Loucy (cell line): Measurements from ENCODE around the gene BCLAF3.

Experiments
- H2AFZ ChIP-seq: fragments of 200-600 bp; sonication (generic); 2 replicates; pipeline ENCODE4 v1.6.0; 2016; ENCODE audit warnings: antibody characterized with exemption, mild to moderate bottlenecking, low read length, moderate library complexity
- H3F3A ChIP-seq: fragments of 200-600 bp; 2 replicates; pipeline ENCODE4 v1.6.0; 2016; ENCODE audit warnings: antibody characterized with exemption, low read depth, mild to moderate bottlenecking
- H3K27me3 ChIP-seq: fragments of 200-600 bp; sonication (generic); 2 replicates; pipeline ENCODE4 v1.6.1; 2014; ENCODE audit warnings: low read length, mild to moderate bottlenecking; ENCODE audit not compliant: insufficient read depth, poor library complexity, severe bottlenecking
- H3K36me3 ChIP-seq: fragments of 200-600 bp; sonication (generic); 2 replicates; pipeline ENCODE4 v1.6.1; 2016; ENCODE audit warnings: low read length; ENCODE audit not compliant: insufficient read depth
- H3K4me1 ChIP-seq: fragments of 200-600 bp; sonication (generic); 2 replicates; pipeline ENCODE4 v1.5.1; 2014; ENCODE audit warnings: low read length, mild to moderate bottlenecking; ENCODE audit not compliant: insufficient read depth, poor library complexity, severe bottlenecking
- H3K4me2 ChIP-seq: fragments of 200-600 bp; sonication (generic); 2 replicates; pipeline ENCODE4 v1.6.0; 2014; ENCODE audit warnings: antibody characterized with exemption, low read length, low read depth, mild to moderate bottlenecking; ENCODE audit not compliant: poor library complexity, severe bottlenecking
- H3K4me3 ChIP-seq: fragments of 200-600 bp; sonication (generic); 2 replicates; pipeline ENCODE4 v1.5.1; 2014; ENCODE audit warnings: low read length, mild to moderate bottlenecking, mixed read lengths; ENCODE audit not compliant: poor library complexity, severe bottlenecking
- H3K79me2 ChIP-seq: fragments of 200-600 bp; sonication (generic); 2 replicates; pipeline ENCODE4 v1.6.1; 2014; ENCODE audit warnings: low read length; ENCODE audit not compliant: insufficient read depth
- H3K9ac ChIP-seq: fragments of 200-600 bp; sonication (generic); 2 replicates; pipeline ENCODE4 v1.6.0; 2014; ENCODE audit warnings: mild to moderate bottlenecking, low read depth, low read length, moderate library complexity; ENCODE audit not compliant: poor library complexity, severe bottlenecking
- H3K9me2 ChIP-seq: fragments of 200-600 bp; sonication (generic); replicated peaks from 2 replicates; pipeline ENCODE4 v1.6.1; 2016; ENCODE audit warnings: low read depth, low read length, mixed read lengths
- H3K9me3 ChIP-seq: fragments of 200-600 bp; sonication (generic); 2 replicates; pipeline ENCODE4 v1.6.1; 2014; ENCODE audit warnings: mild to moderate bottlenecking, antibody characterized with exemption, low read length, low read depth; ENCODE audit not compliant: insufficient read depth
- H4K20me1 ChIP-seq: fragments of 200-600 bp; sonication (generic); 2 replicates; pipeline ENCODE4 v1.6.0; 2014; ENCODE audit warnings: antibody characterized with exemption, low read length, mild to moderate bottlenecking; ENCODE audit not compliant: insufficient read depth, poor library complexity, severe bottlenecking
- CTCF ChIP-seq: fragments of 200-600 bp; sonication (generic); conservative IDR thresholded peaks from 2 replicates; pipeline ENCODE4 v1.5.1; 2014; ENCODE audit warnings: mild to moderate bottlenecking, antibody characterized with exemption, low read length
- EZH2phosphoT487 ChIP-seq: fragments of 200-600 bp; IDR thresholded peaks from 2 replicates; pipeline ENCODE4 v1.6.1; 2018; ENCODE audit warnings: antibody characterized with exemption, mild to moderate bottlenecking, moderate library complexity, borderline replicate concordance

BCLAF3 gene

GRCh38 chrX:19956923-19957322 lies 33.9 kb downstream of the BCLAF3 start:
- Histone ChIP-seq H3K9me3 (no peaks in the 10 kb centered on the region), H3K4me3 (no peak overlapping the region), H2AFZ (no peak overlapping the region), H3K36me3 (no peaks in the 10 kb centered on the region; the same call in 1 of the 2 replicates), H3F3A (no peaks in the 10 kb centered on the region), H4K20me1 (no peaks in the 10 kb centered on the region), H3K4me1 (peaks cover 4% of the 10 kb centered on the region), H3K27me3 (no peaks in the 10 kb centered on the region), H3K9ac (no peak overlapping the region), H3K4me2 (no peak overlapping the region), H3K79me2 (no peaks in the 10 kb centered on the region), H3K9me2 (no peaks in the 10 kb centered on the region)
- TF ChIP-seq EZH2phosphoT487 (no peak), CTCF (no peak)

- no peak overlapping the region for H3K4me3 ChIP-seq
- H3K9me3 ChIP-seq = no peaks in the 10 kb centered on the region
- no peak overlapping the region for H2AFZ ChIP-seq
- TF ChIP-seq CTCF (no peak), EZH2phosphoT487 (no peak)
- no peaks in the 10 kb centered on the region for H4K20me1 ChIP-seq
- H3K9ac ChIP-seq = no peak overlapping the region
- H3K9me2 ChIP-seq = no peaks in the 10 kb centered on the region
- H3K4me2 ChIP-seq = no peak overlapping the region
- no peaks in the 10 kb centered on the region for H3K27me3 ChIP-seq
- peaks cover 4% of the 10 kb centered on the region for H3K4me1 ChIP-seq
- H3F3A ChIP-seq = no peaks in the 10 kb centered on the region
- H3K36me3 ChIP-seq = no peaks in the 10 kb centered on the region; the same call in 1 of the 2 replicates
- no peaks in the 10 kb centered on the region for H3K79me2 ChIP-seq
These were observed 34.6 kb downstream of the BCLAF3 start for GRCh38 chrX:19956306-19956705.

- Histone ChIP-seq H4K20me1 (no peaks in the 10 kb centered on the region), H3K9me3 (no peaks in the 10 kb centered on the region), H3K4me1 (no peaks in the 10 kb centered on the region), H3K36me3 (peaks cover 5% of the 10 kb centered on the region; the same call in 1 of the 2 replicates), H3K27me3 (no peaks in the 10 kb centered on the region), H3F3A (no peaks in the 10 kb centered on the region), H3K79me2 (no peaks in the 10 kb centered on the region), H2AFZ (no peak overlapping the region), H3K4me3 (no peak overlapping the region), H3K9me2 (no peaks in the 10 kb centered on the region), H3K4me2 (no peak overlapping the region), H3K9ac (no peak overlapping the region)
- TF ChIP-seq EZH2phosphoT487 (no peak), CTCF (no peak)
These were observed 35.6 kb downstream of the BCLAF3 start for GRCh38 chrX:19955306-19955705.
